Astrocyte (in vitro differentiated cells and primary cell): ENCODE results near the gene GDF10. TPM values are rescaled to one million over a fixed set of nuclear protein-coding genes. Genes with fewer than 3 reads are reported as not detected.

Experiments used
- DNase-seq: peaks from one replicate; pipeline ENCODE4 v3.0.0-alpha.2; 2010; ENCODE audit warnings: low read depth
- FAIRE-seq: peaks from 2 replicates; lab custom pipeline; 2011; peaks lifted over from hg19 to GRCh38; lab: Jason Lieb, UNC
- H2AFZ ChIP-seq: 2 replicates; pipeline ENCODE4 v1.6.0; 2012; ENCODE audit warnings: low read depth, low read length, inconsistent platforms
- H3K27ac ChIP-seq: 2 replicates; pipeline ENCODE4 v1.5.1; 2011; ENCODE audit warnings: low read depth, low read length, inconsistent platforms
- H3K27me3 ChIP-seq: 2 replicates; pipeline ENCODE4 v1.6.0; 2011; ENCODE audit warnings: low read length, inconsistent platforms; ENCODE audit not compliant: insufficient read depth
- H3K36me3 ChIP-seq: 2 replicates; pipeline ENCODE4 v1.5.1; 2011; ENCODE audit warnings: low read length, inconsistent platforms; ENCODE audit not compliant: insufficient read depth
- H3K4me1 ChIP-seq: 2 replicates; pipeline ENCODE4 v1.5.1; 2011; ENCODE audit warnings: low read length, inconsistent platforms; ENCODE audit not compliant: insufficient read depth
- H3K4me2 ChIP-seq: 2 replicates; pipeline ENCODE4 v1.6.0; 2012; ENCODE audit warnings: low read length, inconsistent platforms
- H3K4me3 ChIP-seq: 2 replicates; pipeline ENCODE4 v1.5.1; 2011; ENCODE audit warnings: low read depth, mild to moderate bottlenecking, low read length, inconsistent platforms; ENCODE audit not compliant: insufficient read depth
- H3K79me2 ChIP-seq: 2 replicates; pipeline ENCODE4 v1.6.0; 2012; ENCODE audit warnings: mild to moderate bottlenecking, low read length, inconsistent platforms; ENCODE audit not compliant: insufficient read depth
- H3K9ac ChIP-seq: 2 replicates; pipeline ENCODE4 v1.6.0; 2012; ENCODE audit warnings: mild to moderate bottlenecking, low read length, inconsistent platforms
- H3K9me3 ChIP-seq: 2 replicates; pipeline ENCODE4 v1.5.1; 2012; ENCODE audit warnings: low read depth, mild to moderate bottlenecking, low read length, inconsistent platforms; ENCODE audit not compliant: insufficient read depth
- H4K20me1 ChIP-seq: 2 replicates; pipeline ENCODE4 v1.6.0; 2012; ENCODE audit warnings: low read length, inconsistent platforms; ENCODE audit not compliant: insufficient read depth
- H3K27ac Mint-ChIP-seq: one replicate; pipeline ENCODE4 v1.8.0; 2021; ENCODE audit warnings: mild to moderate bottlenecking, mixed read lengths; ENCODE audit not compliant: unreplicated experiment
- H3K27me3 Mint-ChIP-seq: one replicate; pipeline ENCODE4 v1.8.0; 2021; ENCODE audit warnings: low read depth, mixed read lengths; ENCODE audit not compliant: unreplicated experiment
- H3K36me3 Mint-ChIP-seq: one replicate; pipeline ENCODE4 v1.8.0; 2021; ENCODE audit warnings: low read depth, mixed read lengths; ENCODE audit not compliant: unreplicated experiment
- H3K4me1 Mint-ChIP-seq: one replicate; pipeline ENCODE4 v1.8.0; 2021; ENCODE audit warnings: low read depth, mixed read lengths; ENCODE audit not compliant: unreplicated experiment
- H3K4me3 Mint-ChIP-seq: one replicate; pipeline ENCODE4 v1.8.0; 2021; ENCODE audit warnings: mild to moderate bottlenecking, moderate library complexity, mixed read lengths; ENCODE audit not compliant: unreplicated experiment
- H3K9me3 Mint-ChIP-seq: one replicate; pipeline ENCODE4 v1.8.0; 2021; ENCODE audit warnings: mild to moderate bottlenecking, mixed read lengths; ENCODE audit not compliant: unreplicated experiment
- EZH2 ChIP-seq: IDR thresholded peaks from 2 replicates; pipeline ENCODE4 v1.6.1; 2012; ENCODE audit warnings: mild to moderate bottlenecking, low read length, inconsistent platforms; ENCODE audit not compliant: insufficient read depth
- total RNA-seq: library from RNA; stranded (reverse); gene quantifications from 2 replicates; pipeline ENCODE4 v1.2.1, GENCODE V29; 2021
- TF ChIP-seq, protein P1 (sequence below): IDR thresholded peaks from 2 replicates; pipeline ENCODE4 v1.5.1; 2011; ENCODE audit warnings: low read depth, mild to moderate bottlenecking, inconsistent platforms, low read length, moderate library complexity; ENCODE audit not compliant: insufficient read depth

The GDF10 gene
- total RNA-seq, 1 donor from 2014 or later: 2.2 TPM

DNA sequence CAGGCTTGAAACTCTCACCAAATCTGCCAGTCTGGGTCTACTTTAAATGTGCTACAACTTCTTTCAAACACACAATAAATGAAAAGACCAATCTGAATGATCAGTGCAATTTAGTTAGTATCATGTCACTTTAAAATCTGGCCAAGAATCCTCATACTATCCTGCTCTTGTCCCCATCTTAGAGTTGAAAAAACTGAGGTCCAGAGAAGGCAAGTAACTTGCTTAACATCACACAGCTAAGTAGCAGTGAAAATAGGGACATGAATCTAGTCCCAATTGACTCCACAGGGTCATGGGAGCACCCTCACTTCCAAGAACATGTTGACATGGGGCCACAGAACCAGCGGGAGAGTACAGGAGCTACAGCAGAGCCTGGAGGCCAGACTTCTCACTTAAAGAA lies 3.1 kb upstream of the GDF10 start:
- H3K36me3 Mint-ChIP-seq: no peaks in the 10 kb centered on the region
- no peak overlapping the region for H3K27ac Mint-ChIP-seq
- DNase-seq (no peak), FAIRE-seq (no peak)
- peaks cover 2% of the 10 kb centered on the region for H3K4me1 Mint-ChIP-seq
- no peak overlapping the region for H3K4me3 Mint-ChIP-seq
- Histone ChIP-seq H3K79me2 (no peaks in the 10 kb centered on the region), H3K4me2 (no peak overlapping the region), H2AFZ (no peak overlapping the region), H4K20me1 (no peaks in the 10 kb centered on the region), H3K9me3 (no peaks in the 10 kb centered on the region), H3K4me1 (peaks cover 2% of the 10 kb centered on the region), H3K27ac (no peak overlapping the region), H3K36me3 (no peaks in the 10 kb centered on the region), H3K9ac (no peak overlapping the region), H3K4me3 (no peak overlapping the region), H3K27me3 (peaks cover 37% of the 10 kb centered on the region)
- peaks cover 72% of the 10 kb centered on the region for H3K27me3 Mint-ChIP-seq
- H3K9me3 Mint-ChIP-seq: no peaks in the 10 kb centered on the region
- no peak for TF ChIP-seq EZH2
- TF ChIP-seq, protein P1, sequence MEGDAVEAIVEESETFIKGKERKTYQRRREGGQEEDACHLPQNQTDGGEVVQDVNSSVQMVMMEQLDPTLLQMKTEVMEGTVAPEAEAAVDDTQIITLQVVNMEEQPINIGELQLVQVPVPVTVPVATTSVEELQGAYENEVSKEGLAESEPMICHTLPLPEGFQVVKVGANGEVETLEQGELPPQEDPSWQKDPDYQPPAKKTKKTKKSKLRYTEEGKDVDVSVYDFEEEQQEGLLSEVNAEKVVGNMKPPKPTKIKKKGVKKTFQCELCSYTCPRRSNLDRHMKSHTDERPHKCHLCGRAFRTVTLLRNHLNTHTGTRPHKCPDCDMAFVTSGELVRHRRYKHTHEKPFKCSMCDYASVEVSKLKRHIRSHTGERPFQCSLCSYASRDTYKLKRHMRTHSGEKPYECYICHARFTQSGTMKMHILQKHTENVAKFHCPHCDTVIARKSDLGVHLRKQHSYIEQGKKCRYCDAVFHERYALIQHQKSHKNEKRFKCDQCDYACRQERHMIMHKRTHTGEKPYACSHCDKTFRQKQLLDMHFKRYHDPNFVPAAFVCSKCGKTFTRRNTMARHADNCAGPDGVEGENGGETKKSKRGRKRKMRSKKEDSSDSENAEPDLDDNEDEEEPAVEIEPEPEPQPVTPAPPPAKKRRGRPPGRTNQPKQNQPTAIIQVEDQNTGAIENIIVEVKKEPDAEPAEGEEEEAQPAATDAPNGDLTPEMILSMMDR: no peak

DNA sequence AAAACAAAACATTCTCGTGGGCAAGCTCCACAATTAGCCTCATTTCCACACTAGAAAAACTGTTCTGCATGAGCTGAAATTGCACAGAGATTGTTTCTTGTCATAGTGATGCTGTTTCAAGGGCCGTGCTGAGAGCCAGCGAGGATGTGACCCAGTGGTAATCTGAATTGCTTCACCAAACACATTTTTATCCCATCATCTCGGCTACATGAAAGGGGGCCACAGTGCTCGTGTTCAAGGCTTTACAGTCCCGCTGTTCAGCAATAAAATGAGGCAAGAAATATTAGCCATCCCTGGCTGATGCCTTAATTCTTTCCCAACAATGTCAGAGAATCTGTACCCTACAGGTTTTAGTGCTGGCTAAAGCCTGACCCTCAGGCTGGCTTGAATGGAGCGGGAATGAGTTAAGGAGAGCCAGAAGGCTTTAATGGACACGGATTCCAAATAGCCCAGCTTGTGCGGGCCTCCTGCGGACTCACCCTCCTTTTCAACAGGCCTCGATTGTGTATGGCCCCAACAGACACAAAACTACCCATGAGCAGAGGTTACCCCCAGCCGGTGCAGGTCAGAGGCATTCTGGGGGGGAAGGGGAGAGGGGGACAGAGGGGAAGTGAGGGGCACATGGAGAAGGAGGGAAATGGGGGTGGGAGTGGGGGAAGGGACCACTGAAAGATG lies 2.0 kb upstream of the GDF10 start:
- H3K9ac ChIP-seq: no peak overlapping the region
- peaks cover 40% of the 10 kb centered on the region for H3K27me3 ChIP-seq
- H3K4me2 ChIP-seq: no peak overlapping the region
- no peaks in the 10 kb centered on the region for H4K20me1 ChIP-seq
- Mint-ChIP-seq H3K4me1 (peaks cover 2% of the 10 kb centered on the region), H3K4me3 (no peak overlapping the region), H3K27me3 (peaks cover 73% of the 10 kb centered on the region), H3K36me3 (no peaks in the 10 kb centered on the region), H3K27ac (no peak overlapping the region), H3K9me3 (no peaks in the 10 kb centered on the region)
- TF ChIP-seq, protein P1: no peak
- TF ChIP-seq EZH2: no peak
- no peak overlapping the region for H2AFZ ChIP-seq
- no peaks in the 10 kb centered on the region for H3K9me3 ChIP-seq
- no peaks in the 10 kb centered on the region for H3K36me3 ChIP-seq
- H3K4me1 ChIP-seq: peaks cover 2% of the 10 kb centered on the region
- no peak overlapping the region for H3K27ac ChIP-seq
- H3K79me2 ChIP-seq: no peaks in the 10 kb centered on the region
- FAIRE-seq (no peak), DNase-seq (no peak)
- no peak overlapping the region for H3K4me3 ChIP-seq

DNA sequence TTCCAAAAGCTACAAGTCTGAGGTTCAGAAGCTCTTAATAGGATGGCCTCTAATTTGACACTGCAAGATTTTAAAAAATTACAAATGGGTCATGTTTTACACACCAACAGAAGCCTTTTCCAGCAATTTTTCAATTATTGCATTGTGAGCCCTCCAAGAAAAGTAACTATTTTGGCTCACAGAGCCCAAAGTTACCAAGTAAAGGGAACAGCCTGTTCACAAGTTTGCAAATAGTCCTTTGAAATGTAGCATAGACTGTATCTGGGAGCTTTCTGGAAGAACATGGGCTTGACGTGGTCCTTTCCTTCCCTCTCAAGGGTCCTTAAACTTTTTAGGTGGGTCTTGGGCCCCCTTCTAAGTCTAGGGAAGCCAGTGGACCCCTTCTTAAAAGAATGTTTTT lies 1.3 kb upstream of the GDF10 start:
- H3K36me3 ChIP-seq: no peaks in the 10 kb centered on the region
- Mint-ChIP-seq H3K36me3 (no peaks in the 10 kb centered on the region), H3K9me3 (no peaks in the 10 kb centered on the region), H3K27me3 (peaks cover 74% of the 10 kb centered on the region), H3K4me1 (peaks cover 2% of the 10 kb centered on the region), H3K4me3 (no peak overlapping the region), H3K27ac (no peak overlapping the region)
- H3K27me3 ChIP-seq: peaks cover 40% of the 10 kb centered on the region
- TF ChIP-seq, protein P1: no peak
- no peak for TF ChIP-seq EZH2
- H2AFZ ChIP-seq: no peak overlapping the region
- no peaks in the 10 kb centered on the region for H3K79me2 ChIP-seq
- H3K4me3 ChIP-seq: no peak overlapping the region
- H4K20me1 ChIP-seq: no peaks in the 10 kb centered on the region
- H3K4me2 ChIP-seq: no peak overlapping the region
- no peak for FAIRE-seq
- no peaks in the 10 kb centered on the region for H3K9me3 ChIP-seq
- H3K9ac ChIP-seq: no peak overlapping the region
- H3K27ac ChIP-seq: no peak overlapping the region
- no peak for DNase-seq
- H3K4me1 ChIP-seq: peaks cover 2% of the 10 kb centered on the region
